ENCODE results near the gene FLNC. TPM values are rescaled to one million over a fixed set of nuclear protein-coding genes. Genes with fewer than 3 reads are reported as not detected.

FLNC gene
- total RNA-seq, 3 donors from 2014 or later (not counting 1 experiment from before 2014, with no cell fraction given): 0.05 to 0.25 TPM; not detected in 1

DNA sequence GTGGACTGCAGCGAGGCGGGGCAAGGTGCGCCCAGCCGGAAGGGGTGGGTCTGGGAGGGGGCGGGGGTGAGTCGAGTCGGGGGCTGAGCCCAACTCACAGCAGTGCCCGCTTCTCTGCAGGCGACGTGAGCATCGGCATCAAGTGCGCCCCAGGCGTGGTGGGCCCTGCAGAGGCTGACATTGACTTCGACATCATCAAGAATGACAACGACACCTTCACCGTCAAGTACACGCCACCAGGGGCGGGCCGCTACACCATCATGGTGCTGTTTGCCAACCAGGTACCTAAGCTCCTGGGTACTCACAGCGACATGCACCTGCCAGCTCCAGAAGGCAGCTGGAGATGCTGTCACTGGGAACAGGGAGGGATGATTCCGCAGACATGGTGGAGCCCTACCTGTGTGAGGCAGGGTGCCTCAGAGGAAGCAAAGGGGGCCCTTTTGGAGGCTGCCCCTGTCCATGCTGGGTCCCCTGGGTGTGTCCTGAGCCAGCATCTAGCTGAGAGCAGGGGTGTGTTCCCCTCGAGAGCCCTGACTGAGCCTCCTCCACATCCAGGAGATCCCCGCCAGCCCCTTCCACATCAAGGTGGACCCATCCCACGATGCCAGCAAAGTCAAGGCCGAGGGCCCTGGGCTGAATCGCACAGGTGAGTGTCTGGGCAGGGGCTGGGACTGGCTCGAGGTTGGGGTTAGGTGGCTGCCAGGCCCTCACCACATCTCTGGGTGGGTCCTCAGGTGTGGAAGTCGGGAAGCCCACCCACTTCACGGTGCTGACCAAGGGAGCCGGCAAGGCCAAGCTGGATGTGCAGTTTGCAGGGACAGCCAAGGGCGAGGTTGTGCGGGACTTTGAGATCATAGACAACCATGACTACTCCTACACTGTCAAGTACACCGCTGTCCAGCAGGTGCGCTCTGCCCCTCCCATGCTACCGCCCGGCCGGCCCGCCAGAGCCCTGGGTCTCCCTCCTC is 12.8 kb downstream of the FLNC start:
- peaks cover 3% of the 10 kb centered on the region for H3K4me1 ChIP-seq (ENCODE audit: control insufficient read depth, insufficient read depth, low read length)
- no peak overlapping the region for H3K27ac Mint-ChIP-seq
- no peaks in the 10 kb centered on the region for H3K9me3 ChIP-seq (ENCODE audit: control insufficient read depth, insufficient read depth, low read length)
- ATAC-seq: no peak
- WGBS (ENCODE audit: insufficient coverage): 92% methylated on average over 38 of the region's 38 CpGs
- H3K27me3 Mint-ChIP-seq (ENCODE audit: low read depth in 2 of 2): no peaks in the 10 kb centered on the region
- H3K9me3 Mint-ChIP-seq: no peaks in the 10 kb centered on the region
- no peak overlapping the region for H3K4me3 ChIP-seq (ENCODE audit: low read length)
- H3K4me1 Mint-ChIP-seq: no peaks in the 10 kb centered on the region
- DNase-seq: no peak
- no peaks in the 10 kb centered on the region for H3K27me3 ChIP-seq (ENCODE audit: control insufficient read depth, insufficient read depth, low read length)
- H3K27ac ChIP-seq (ENCODE audit: low read length): no peak overlapping the region
- no peaks in the 10 kb centered on the region for H3K36me3 Mint-ChIP-seq
- intact Hi-C loops (cut with micrococcal nuclease): loop anchor here (5.0 kb wide), 1 partner anchor 39 kb away; no protein-coding TSS in a partner anchor
- no peaks in the 10 kb centered on the region for H3K36me3 ChIP-seq (ENCODE audit: control insufficient read depth, insufficient read depth, low read length)
- no peak overlapping the region for H3K4me3 Mint-ChIP-seq
- TF ChIP-seq CTCF (IDR thresholded peaks at IDR 0.05): no peak

DNA sequence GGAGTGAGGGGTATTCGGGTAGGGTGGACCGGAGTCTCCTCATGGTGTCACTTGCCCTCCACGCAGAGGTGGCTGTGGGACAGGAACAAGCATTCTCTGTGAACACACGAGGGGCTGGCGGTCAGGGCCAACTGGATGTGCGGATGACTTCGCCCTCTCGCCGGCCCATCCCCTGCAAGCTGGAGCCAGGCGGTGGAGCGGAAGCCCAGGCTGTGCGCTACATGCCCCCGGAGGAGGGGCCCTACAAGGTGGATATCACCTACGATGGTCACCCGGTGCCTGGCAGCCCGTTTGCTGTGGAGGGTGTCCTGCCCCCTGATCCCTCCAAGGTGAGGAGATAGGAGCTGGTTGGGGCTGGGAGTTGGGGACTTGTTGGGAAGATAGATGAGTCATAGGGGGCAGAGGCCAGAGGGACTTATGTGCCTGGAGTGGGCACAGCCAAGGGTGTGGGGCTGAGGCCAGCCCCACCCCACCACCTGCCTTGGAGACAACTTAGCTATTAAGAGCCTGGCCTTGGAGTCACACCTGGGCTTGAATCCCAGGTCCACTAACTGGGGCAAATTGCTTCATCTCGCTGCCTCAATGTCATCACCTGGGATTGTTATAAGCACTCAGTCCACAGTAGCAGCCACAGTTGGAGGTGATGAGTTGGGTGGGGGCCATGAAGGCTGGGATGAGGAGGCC is 13.9 kb downstream of the FLNC start:
- no peaks in the 10 kb centered on the region for H3K36me3 ChIP-seq (ENCODE audit: control insufficient read depth, insufficient read depth, low read length)
- no peak overlapping the region for H3K4me3 ChIP-seq (ENCODE audit: low read length)
- H3K27me3 ChIP-seq (ENCODE audit: control insufficient read depth, insufficient read depth, low read length): no peaks in the 10 kb centered on the region
- H3K4me1 ChIP-seq (ENCODE audit: control insufficient read depth, insufficient read depth, low read length): peaks cover 3% of the 10 kb centered on the region
- no peak overlapping the region for H3K27ac Mint-ChIP-seq
- no peak for DNase-seq
- WGBS (ENCODE audit: insufficient coverage): 95% methylated on average over 17 of the region's 17 CpGs
- no peaks in the 10 kb centered on the region for H3K9me3 ChIP-seq (ENCODE audit: control insufficient read depth, insufficient read depth, low read length)
- no peaks in the 10 kb centered on the region for H3K4me1 Mint-ChIP-seq
- no peak overlapping the region for H3K27ac ChIP-seq (ENCODE audit: low read length)
- no peak for ATAC-seq
- no peak for TF ChIP-seq CTCF (IDR thresholded peaks at IDR 0.05)
- no peak overlapping the region for H3K4me3 Mint-ChIP-seq
- H3K27me3 Mint-ChIP-seq (ENCODE audit: low read depth in 2 of 2): no peaks in the 10 kb centered on the region
- H3K9me3 Mint-ChIP-seq: no peaks in the 10 kb centered on the region
- no peaks in the 10 kb centered on the region for H3K36me3 Mint-ChIP-seq
- intact Hi-C loops (cut with micrococcal nuclease): loop anchor here (5.0 kb wide), 1 partner anchor 38 kb away; no protein-coding TSS in a partner anchor

GRCh38 chr7:128844777-128845311 is 14.6 kb downstream of the FLNC start:
- WGBS (ENCODE audit: insufficient coverage): 91% methylated on average over 25 of the region's 25 CpGs
- no peak for DNase-seq
- no peaks in the 10 kb centered on the region for H3K36me3 Mint-ChIP-seq
- H3K27me3 ChIP-seq (ENCODE audit: control insufficient read depth, insufficient read depth, low read length): no peaks in the 10 kb centered on the region
- H3K4me1 ChIP-seq (ENCODE audit: control insufficient read depth, insufficient read depth, low read length): peaks cover 3% of the 10 kb centered on the region
- H3K27ac Mint-ChIP-seq: no peak overlapping the region
- no peak for ATAC-seq
- no peak overlapping the region for H3K4me3 ChIP-seq (ENCODE audit: low read length)
- H3K4me3 Mint-ChIP-seq: no peak overlapping the region
- no peaks in the 10 kb centered on the region for H3K27me3 Mint-ChIP-seq (ENCODE audit: low read depth in 2 of 2)
- H3K27ac ChIP-seq (ENCODE audit: low read length): no peak overlapping the region
- intact Hi-C loops (cut with micrococcal nuclease): loop anchor here (5.0 kb wide), 1 partner anchor 37 kb away; no protein-coding TSS in a partner anchor
- TF ChIP-seq CTCF (IDR thresholded peaks at IDR 0.05): no peak
- no peaks in the 10 kb centered on the region for H3K9me3 Mint-ChIP-seq
- no peaks in the 10 kb centered on the region for H3K4me1 Mint-ChIP-seq
- H3K36me3 ChIP-seq (ENCODE audit: control insufficient read depth, insufficient read depth, low read length): no peaks in the 10 kb centered on the region
- no peaks in the 10 kb centered on the region for H3K9me3 ChIP-seq (ENCODE audit: control insufficient read depth, insufficient read depth, low read length)

Data from natural killer cell (primary cell).